ENCODE data around the gene TMEM63B. TPM values are rescaled to one million over a fixed set of nuclear protein-coding genes. Genes with fewer than 3 reads are reported as not detected.

Gene TMEM63B
- total and polyA plus RNA-seq, 9 of the 15 experiments (the other 6 are each of a cell fraction or from before 2014, with no cell fraction given) = 0.14 to 39.4 (median 14.4) TPM

- TF ChIP-seq MGA (IDR thresholded peaks at IDR 0.05) = 0 out of 2 replicates have a peak, but pooled peaks have one; percentile 9
- TF ChIP-seq, protein P1, sequence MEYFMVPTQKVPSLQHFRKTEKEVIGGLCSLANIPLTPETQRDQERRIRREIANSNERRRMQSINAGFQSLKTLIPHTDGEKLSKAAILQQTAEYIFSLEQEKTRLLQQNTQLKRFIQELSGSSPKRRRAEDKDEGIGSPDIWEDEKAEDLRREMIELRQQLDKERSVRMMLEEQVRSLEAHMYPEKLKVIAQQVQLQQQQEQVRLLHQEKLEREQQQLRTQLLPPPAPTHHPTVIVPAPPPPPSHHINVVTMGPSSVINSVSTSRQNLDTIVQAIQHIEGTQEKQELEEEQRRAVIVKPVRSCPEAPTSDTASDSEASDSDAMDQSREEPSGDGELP (CRISPR knock-in tag; IDR thresholded peaks at IDR 0.05; ENCODE audit: borderline replicate concordance) = peak; percentile 60; the same call in 1 of the 2 replicates
- no peak for TF ChIP-seq ZNF224 (CRISPR knock-in tag; IDR thresholded peaks at IDR 0.05)
- no peak for TF ChIP-seq GTF2E2 (tag; IDR thresholded peaks at IDR 0.05)
- TF ChIP-seq, protein P2, sequence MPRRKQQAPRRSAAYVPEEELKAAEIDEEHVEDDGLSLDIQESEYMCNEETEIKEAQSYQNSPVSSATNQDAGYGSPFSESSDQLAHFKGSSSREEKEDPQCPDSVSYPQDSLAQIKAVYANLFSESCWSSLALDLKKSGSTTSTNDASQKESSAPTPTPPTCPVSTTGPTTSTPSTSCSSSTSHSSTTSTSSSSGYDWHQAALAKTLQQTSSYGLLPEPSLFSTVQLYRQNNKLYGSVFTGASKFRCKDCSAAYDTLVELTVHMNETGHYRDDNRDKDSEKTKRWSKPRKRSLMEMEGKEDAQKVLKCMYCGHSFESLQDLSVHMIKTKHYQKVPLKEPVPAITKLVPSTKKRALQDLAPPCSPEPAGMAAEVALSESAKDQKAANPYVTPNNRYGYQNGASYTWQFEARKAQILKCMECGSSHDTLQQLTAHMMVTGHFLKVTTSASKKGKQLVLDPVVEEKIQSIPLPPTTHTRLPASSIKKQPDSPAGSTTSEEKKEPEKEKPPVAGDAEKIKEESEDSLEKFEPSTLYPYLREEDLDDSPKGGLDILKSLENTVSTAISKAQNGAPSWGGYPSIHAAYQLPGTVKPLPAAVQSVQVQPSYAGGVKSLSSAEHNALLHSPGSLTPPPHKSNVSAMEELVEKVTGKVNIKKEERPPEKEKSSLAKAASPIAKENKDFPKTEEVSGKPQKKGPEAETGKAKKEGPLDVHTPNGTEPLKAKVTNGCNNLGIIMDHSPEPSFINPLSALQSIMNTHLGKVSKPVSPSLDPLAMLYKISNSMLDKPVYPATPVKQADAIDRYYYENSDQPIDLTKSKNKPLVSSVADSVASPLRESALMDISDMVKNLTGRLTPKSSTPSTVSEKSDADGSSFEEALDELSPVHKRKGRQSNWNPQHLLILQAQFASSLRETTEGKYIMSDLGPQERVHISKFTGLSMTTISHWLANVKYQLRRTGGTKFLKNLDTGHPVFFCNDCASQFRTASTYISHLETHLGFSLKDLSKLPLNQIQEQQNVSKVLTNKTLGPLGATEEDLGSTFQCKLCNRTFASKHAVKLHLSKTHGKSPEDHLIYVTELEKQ (CRISPR knock-in tag; IDR thresholded peaks at IDR 0.05) = no peak
- TF ChIP-seq, protein P3, sequence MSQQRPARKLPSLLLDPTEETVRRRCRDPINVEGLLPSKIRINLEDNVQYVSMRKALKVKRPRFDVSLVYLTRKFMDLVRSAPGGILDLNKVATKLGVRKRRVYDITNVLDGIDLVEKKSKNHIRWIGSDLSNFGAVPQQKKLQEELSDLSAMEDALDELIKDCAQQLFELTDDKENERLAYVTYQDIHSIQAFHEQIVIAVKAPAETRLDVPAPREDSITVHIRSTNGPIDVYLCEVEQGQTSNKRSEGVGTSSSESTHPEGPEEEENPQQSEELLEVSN (IDR thresholded peaks at IDR 0.05; ENCODE audit: borderline replicate concordance in 1 of 2, extremely low read depth in 1 of 2, insufficient read depth in 1 of 2, insufficient read length in 1 of 2, low read depth in 1 of 2, low read length in 1 of 2, poor library complexity in 1 of 2, severe bottlenecking in 1 of 2) = peak in 1 of 2 experiments; percentile 40
- TF ChIP-seq ZNF274 (IDR thresholded peaks at IDR 0.05; ENCODE audit: borderline replicate concordance, low read depth, low read length) = no peak
- peak; percentile 66; the same call in 1 of the 2 replicates for TF ChIP-seq ZNF263 (CRISPR knock-in tag; IDR thresholded peaks at IDR 0.05; ENCODE audit: borderline replicate concordance)
- TF ChIP-seq EGR1 (conservative IDR thresholded peaks at IDR 0.05) = peak; percentile 51; the same call in 1 of the 2 replicates
These were observed 39.3 kb downstream of the TMEM63B start (continued) for GRCh38 chr6:44166591-44167184.
